Activated gamma-delta T cell treated with Interleukin-2 at 50 U/mL for 16 hours (primary cell): Measurements from ENCODE around the gene TMEM255B.

Experiments
- DNase-seq: peaks from one replicate; pipeline ENCODE4 v3.0.0-alpha.2; 2020

Gene TMEM255B

GRCh38 chr13:113853518-113854237 is 94.7 kb downstream of the TMEM255B start:
- no peak for DNase-seq

GRCh38 chr13:113854238-113855011 is 95.4 kb downstream of the TMEM255B start:
- no peak for DNase-seq

DNA sequence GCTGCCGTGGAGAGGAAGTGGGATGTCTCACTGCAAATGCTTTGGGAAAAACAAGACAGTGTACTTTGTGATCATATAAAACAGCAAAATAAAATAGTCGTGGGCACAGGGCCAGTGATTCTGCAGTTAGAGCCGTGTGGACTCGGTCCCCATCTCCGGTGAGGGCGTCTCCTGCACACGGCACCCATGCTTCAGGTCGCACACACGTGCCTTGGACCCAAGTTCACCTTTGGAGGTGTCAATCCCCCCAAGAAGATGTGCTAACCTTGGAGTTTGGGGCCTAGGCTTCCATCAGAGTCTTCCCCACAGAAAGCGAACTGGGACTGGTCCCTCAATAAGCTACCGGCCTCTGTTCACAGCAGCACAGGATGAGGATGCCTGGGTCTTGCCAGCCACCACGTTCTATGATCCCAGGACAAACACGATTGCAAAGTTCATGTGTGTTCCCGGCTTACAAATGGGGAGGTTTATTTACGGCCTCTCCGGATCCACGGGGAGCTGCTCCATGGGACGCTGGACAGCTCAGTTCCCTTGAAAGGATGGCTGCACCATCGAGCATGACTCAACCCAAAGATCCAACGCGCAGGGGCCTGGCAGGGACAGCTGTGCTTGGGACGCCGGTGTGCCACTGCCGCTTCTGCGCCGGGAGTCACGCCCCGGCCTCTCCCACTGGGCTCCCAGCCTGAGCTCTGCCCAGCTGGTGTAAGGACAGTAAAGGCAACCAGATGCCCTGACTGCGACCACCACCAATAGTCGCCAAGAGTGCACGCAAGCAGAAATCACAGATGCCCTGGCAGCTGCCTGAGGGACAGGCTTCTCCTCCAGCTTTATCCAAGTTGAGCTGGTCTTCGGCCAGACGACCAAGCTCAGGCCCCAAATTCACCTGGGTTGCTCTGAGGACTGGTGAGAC is 96.2 kb downstream of the TMEM255B start:
- no peak for DNase-seq

DNA sequence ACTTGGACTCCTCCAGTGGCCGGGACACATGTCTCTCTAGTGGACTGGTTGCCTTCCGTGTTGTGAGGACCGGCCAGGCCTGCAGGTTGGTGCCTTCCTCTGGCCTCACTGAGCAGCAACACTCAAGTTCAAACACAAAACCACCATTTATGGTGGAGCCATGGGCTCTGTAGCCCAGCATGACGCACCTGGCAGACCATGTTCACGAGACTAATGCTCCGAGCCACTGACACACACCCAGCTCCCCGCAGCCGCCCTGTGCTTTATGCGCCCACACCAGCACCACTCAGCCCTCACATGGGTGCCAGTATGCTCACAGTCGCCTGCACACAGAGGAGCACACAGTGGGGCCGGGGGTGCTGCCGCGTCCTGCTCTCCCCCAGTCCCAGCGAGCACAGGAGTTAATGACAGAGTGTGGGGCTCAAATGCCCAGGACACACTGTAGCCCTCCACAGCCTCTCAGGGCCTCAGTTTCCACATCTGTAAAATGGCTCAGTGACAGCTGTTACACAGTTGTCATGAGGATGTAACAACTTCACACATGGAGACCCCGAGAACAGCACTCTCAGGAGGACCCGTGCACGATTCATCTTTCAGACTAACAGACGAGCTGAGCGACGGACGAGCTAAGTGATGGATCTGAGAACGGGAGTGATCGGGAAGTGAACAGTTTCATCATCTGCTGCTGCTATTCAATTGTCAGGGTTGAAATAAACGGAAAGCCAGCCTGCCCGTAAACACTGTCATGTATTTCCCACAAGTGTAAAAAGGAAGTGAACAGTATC is 97.1 kb downstream of the TMEM255B start:
- no peak for DNase-seq

- no peak for DNase-seq
Measured at GRCh38 chr13:113856716-113857065, 97.7 kb downstream of the TMEM255B start.

GRCh38 chr13:113857531-113858195 is 98.6 kb downstream of the TMEM255B start:
- no peak for DNase-seq

DNA sequence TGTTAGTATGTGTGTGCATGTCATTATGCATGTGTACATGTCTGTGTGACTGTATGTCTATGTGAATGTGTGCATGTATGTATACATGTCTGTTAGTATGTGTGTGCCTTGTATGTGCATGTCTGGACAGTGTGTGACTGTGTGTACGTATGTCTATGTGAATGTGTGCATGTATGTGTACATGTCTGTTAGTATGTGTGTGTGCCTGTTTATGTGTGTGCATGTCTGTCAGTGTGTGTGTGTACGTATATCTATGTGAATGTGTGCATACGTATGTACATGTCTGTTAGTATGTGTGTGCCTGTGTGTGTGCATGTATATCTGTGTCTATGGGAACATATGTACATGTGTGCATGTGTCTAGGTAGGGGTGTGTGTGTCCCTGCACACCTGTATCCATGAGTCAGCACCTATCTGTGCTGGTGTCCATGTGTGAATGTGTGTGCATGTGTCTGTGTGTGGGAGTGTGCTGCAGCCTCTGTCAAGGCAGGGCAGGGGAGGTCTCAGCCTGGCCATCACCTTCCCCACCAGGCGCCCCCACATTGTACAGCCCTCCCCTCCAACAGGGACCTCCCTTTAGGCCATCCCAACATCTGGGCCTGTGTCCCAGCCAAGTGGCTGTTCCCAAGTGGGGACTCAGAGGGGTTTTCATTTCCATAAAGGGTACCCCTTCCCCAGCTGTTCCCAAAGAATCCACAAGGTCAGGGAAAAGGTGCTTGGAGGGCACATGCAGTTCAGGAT is 100.5 kb downstream of the TMEM255B start:
- no peak for DNase-seq

DNA sequence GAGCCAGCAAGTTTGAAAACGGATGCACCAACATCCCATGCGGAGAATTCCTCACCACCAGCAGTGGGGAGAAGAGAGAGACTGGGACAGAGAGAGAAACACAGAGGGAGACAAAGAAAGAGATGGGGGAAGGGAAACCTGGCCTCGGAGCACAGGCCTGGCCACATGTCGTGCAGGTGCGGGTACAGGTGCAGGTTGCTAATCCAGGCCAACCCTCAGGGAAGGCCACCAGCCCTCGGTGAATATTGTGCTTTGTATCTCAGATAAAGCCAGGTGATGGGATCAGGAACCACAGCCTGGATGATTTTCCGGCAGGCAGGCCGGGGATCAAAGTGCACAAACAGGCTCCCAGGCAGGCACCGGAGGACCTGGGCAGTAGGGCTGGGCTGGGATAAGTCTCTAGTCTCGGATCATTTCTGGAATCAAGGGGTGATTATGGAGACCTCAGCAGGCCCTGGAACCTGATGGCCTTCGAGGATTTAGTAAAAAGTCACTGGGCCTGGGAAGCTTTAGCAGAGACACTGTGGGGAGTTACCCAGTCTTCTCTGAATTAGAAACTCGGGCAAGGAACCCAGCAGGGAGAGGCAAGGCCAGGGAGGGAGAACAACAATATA is 101.1 kb downstream of the TMEM255B start:
- no peak for DNase-seq

DNA sequence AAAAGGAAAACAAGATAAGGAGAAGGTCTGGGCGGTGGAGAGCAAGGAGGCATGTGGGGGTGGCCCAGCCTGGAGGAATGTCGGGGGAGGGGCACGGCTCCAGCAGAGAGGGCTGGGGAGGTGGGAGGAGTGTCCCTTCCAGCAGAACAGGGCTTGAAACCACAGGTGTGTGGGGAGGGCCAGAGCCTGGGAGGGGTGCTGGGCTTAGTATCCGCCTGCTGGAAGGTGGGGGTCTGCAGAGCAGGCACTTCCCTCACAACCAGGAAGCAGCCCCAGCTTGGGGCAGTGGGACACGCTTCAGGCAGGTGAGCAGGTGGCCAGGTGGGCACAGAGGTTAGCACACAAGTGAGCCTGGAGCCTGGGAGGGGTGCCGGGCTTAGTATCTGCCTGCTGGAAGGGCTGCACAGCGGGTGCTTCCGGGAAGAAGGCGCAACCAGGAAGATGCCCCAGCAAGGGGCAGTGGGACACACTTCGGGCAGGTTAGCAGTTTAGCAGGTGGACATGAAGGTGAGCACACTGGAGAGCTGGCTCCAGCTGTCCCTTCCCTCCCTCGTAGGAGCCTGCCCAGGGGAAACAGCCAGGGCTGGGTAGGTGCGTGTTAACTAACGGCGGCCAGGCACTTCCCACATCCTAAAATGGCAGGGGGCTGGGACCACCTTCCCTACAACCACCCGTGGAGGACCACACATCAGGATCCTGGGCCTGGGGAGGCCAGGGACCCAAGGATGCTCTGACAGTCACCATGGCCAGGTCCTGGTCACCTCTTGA is 101.8 kb downstream of the TMEM255B start:
- DNase-seq, result no peak

- DNase-seq, result no peak
Measured at GRCh38 chr13:113861433-113862030, 102.5 kb downstream of the TMEM255B start.

- DNase-seq, result no peak
Measured at GRCh38 chr13:113862191-113862930, 103.3 kb downstream of the TMEM255B start.

GRCh38 chr13:113862931-113863523 is 104.0 kb downstream of the TMEM255B start:
- DNase-seq, result no peak

DNA sequence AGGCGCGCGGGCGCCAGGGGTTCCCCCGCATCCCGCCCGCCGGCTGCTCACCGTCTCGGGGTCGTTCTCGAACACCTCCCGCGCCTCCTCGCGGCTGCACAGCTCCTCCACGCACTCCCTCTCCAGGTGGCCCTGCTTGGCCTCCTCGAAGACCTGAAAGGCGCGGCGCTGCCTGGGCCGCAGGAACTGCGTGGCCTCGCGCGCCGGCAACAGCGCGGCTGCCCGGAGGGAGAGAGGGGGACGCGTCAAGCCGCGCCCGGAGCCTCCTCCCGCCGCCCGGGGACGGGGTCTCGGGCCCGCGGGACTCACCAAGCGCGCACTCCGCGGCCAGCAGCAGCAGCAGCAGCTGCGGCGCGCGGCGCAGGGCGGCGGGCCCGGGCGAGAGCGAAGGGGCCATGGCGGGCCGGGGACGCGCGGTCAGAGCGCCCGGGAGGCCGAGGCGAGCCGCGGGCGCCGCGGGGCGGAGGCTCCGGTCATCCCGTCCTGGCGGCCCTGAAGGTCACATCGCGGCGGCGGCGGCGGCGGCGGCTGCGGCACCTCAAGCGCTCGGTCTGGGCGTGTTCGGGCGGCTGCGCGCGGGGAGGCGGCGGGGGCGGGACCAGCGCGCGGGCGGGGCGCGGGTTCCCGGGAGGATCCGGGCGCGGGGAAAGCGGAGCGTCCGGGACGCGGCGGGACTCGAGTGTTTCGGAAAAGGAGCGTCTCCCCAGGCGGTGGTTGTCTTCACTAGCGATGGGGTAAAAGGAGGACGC is 104.7 kb downstream of the TMEM255B start, which contains the start of gene GAS6:
TSS of gene GAS6 (minus strand) at position 553 of the 749 bp plus-strand sequence. CDS start at position 397, 156 bp downstream.
- DNase-seq, result no peak

DNA sequence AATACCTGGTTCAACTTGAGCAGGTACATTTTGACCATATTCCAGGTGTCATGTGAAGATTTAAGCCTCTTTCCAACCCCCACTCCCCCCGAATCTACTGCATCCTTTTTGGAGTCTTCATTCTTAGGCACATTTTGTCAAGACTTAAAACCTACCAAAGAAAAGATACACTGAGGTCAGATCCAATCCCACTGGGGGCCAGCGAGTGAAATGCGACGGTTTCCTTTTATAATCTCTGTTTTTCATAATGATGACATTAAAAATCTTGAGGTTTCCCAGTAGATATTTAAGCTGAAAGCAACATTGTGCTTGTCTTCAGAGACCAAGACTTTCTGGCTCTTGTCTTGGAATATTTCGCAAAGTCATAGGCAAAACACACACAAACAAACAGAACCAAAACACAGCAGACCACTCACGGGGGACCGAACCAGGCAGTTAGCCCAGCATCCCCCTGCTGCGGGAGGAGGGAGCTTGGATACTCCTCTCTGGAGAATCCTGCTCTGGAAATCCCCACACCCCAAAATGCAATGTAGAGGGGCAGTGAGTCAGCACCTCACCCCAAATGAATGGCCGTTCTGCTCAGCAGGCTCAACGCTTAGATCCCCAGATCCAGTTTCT is 105.4 kb downstream of the TMEM255B start:
- no peak for DNase-seq

DNA sequence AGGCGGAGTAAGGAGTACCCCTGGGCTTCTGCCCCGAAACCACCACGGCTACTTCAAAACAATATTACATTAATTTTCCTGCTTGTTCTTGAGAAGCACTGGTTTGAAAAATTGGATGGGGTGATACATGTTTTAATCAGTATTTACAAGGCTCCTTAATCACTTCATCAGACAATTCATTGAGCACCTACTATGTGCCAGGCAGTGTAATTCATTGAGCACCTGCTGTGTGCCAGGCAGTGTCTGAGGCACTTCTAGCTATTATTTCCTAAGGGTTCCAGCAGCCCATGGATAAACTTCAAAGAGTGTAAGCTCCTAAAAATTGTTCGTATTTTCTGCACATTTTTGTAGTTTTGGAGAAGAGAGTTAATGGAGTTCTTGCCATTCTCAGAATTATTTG is 106.4 kb downstream of the TMEM255B start:
- no peak for DNase-seq
